Measurements from ENCODE around the gene CCDC169. TPM values are rescaled to one million over a fixed set of nuclear protein-coding genes. Genes with fewer than 3 reads are reported as not detected.
"Not testable (repeated sequence)": the region's sequence is repeated elsewhere in the genome, so short reads cannot be mapped to it uniquely, and the experiment has no call there.

CCDC169 gene
- total and polyA plus RNA-seq, 2 donors (not counting 1 experiment from before 2014, with no cell fraction given), result 0.07 TPM; not detected in 1

GRCh38 chr13:36323951-36324566 is 26.4 kb upstream of the CCDC169 start:
- WGBS (ENCODE audit: insufficient coverage), result 100% methylated on average over 1 of the region's 1 CpG

DNA sequence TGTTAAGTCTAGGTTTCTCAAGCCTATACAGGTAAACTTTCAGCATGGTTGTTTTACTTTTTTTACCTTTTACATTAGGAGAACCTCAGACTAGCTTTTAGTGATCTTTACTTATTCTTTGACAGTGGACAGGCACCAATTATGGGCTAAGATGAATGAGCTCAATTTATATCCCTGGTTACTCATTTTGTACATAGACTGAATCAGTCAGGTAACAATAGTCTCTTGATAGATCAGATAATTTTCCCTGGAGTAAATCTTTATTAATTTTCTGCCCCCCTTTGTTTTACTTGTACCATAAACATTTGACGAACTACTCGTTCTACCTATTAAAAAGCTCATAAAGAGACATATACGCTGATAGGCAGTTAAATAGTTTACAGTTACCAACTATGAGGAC is 25.8 kb upstream of the CCDC169 start:
- ATAC-seq (ENCODE audit: low read depth) (no peak), DNase-seq (no peak)
- Mint-ChIP-seq H3K27me3 (no peaks in the 10 kb centered on the region), H3K4me3 (no peak overlapping the region), H3K27ac (no peak overlapping the region), H3K9me3 (ENCODE audit: insufficient read depth) (no peaks in the 10 kb centered on the region), H3K4me1 (no peaks in the 10 kb centered on the region)
- ChIA-PET POLR2A (no interaction called here), CTCF (no interaction called here)
- WGBS (ENCODE audit: insufficient coverage), result no CpG with 5 or more reads among the region's 3 CpGs
- Histone ChIP-seq H2AFZ (ENCODE audit: insufficient read depth, low read depth, low read length, poor library complexity, severe bottlenecking) (no peak overlapping the region), H3K27ac (ENCODE audit: low read length in 2 of 2) (no peak overlapping the region), H3K4me2 (replicated peaks; ENCODE audit: low read depth, low read length, poor library complexity, severe bottlenecking) (no peak overlapping the region), H3K4me3 (ENCODE audit: control extremely low read depth in 1 of 5, extremely low read depth in 1 of 5, insufficient read depth in 1 of 5, low read depth in 2 of 5, low read length in 4 of 5) (no peak overlapping the region), H3K36me3 (replicated peaks in 1 of 2; ENCODE audit: control extremely low read depth in 1 of 2, control insufficient read depth in 1 of 2, extremely low read depth in 1 of 2, insufficient read depth in 2 of 2, low read length in 1 of 2) (peaks cover 0 to 20% of the 10 kb centered on the region in 2 experiments), H3K9ac (ENCODE audit: low read length) (no peak overlapping the region), H3K79me2 (ENCODE audit: control insufficient read depth, insufficient read depth, low read length) (no peaks in the 10 kb centered on the region), H3K4me1 (ENCODE audit: control insufficient read depth in 2 of 2, insufficient read depth in 2 of 2, low read length in 2 of 2) (no peaks in the 10 kb centered on the region), H4K20me1 (ENCODE audit: control insufficient read depth, insufficient read depth, low read length, poor library complexity, severe bottlenecking) (no peaks in the 10 kb centered on the region), H3K9me3 (ENCODE audit: control extremely low read depth in 1 of 3, control insufficient read depth in 2 of 3, insufficient read depth in 1 of 3, low read length in 2 of 3) (no peaks in the 10 kb centered on the region), H3K27me3 (replicated peaks in 1 of 4; ENCODE audit: control extremely low read depth in 1 of 4, control insufficient read depth in 3 of 4, insufficient read depth in 4 of 4, low read length in 3 of 4) (no peaks in the 10 kb centered on the region)
- intact Hi-C loops (cut with micrococcal nuclease), result no loop called here
- TF ChIP-seq CTCF (IDR thresholded peaks at IDR 0.05), result no peak
- no peak for TF ChIP-seq EZH2 (IDR thresholded peaks at IDR 0.05; ENCODE audit: borderline replicate concordance, insufficient read depth, low read depth, low read length, poor library complexity, severe bottlenecking)

More at GRCh38 chr13:36323951-36324566, 26.4 kb upstream of the CCDC169 start:
- H3K9me3 ChIP-seq (ENCODE audit: control extremely low read depth in 1 of 3, control insufficient read depth in 2 of 3, insufficient read depth in 1 of 3, low read length in 2 of 3), result no peaks in the 10 kb centered on the region
- H3K27me3 Mint-ChIP-seq, result no peaks in the 10 kb centered on the region
- H4K20me1 ChIP-seq (ENCODE audit: control insufficient read depth, insufficient read depth, low read length, poor library complexity, severe bottlenecking), result no peaks in the 10 kb centered on the region
- intact Hi-C loops (cut with micrococcal nuclease), result no loop called here
- no peak overlapping the region for H3K9ac ChIP-seq (ENCODE audit: low read length)
- TF ChIP-seq CTCF (IDR thresholded peaks at IDR 0.05), result no peak
- TF ChIP-seq EZH2 (IDR thresholded peaks at IDR 0.05; ENCODE audit: borderline replicate concordance, insufficient read depth, low read depth, low read length, poor library complexity, severe bottlenecking), result no peak
- H3K4me1 ChIP-seq (ENCODE audit: control insufficient read depth in 2 of 2, insufficient read depth in 2 of 2, low read length in 2 of 2), result no peaks in the 10 kb centered on the region
- H3K27ac Mint-ChIP-seq, result no peak overlapping the region
- H2AFZ ChIP-seq (ENCODE audit: insufficient read depth, low read depth, low read length, poor library complexity, severe bottlenecking), result no peak overlapping the region
- CTCF ChIA-PET, result no interaction called here
- H3K79me2 ChIP-seq (ENCODE audit: control insufficient read depth, insufficient read depth, low read length), result no peaks in the 10 kb centered on the region
- H3K27ac ChIP-seq (ENCODE audit: low read length in 2 of 2), result no peak overlapping the region
- no peak for DNase-seq
- H3K36me3 ChIP-seq (replicated peaks in 1 of 2; ENCODE audit: control extremely low read depth in 1 of 2, control insufficient read depth in 1 of 2, extremely low read depth in 1 of 2, insufficient read depth in 2 of 2, low read length in 1 of 2), result peaks cover 0 to 20% of the 10 kb centered on the region in 2 experiments
- no peaks in the 10 kb centered on the region for H3K4me1 Mint-ChIP-seq
- POLR2A ChIA-PET, result no interaction called here
- no peak overlapping the region for H3K4me2 ChIP-seq (replicated peaks; ENCODE audit: low read depth, low read length, poor library complexity, severe bottlenecking)
- no peaks in the 10 kb centered on the region for H3K9me3 Mint-ChIP-seq (ENCODE audit: insufficient read depth)
- no peak overlapping the region for H3K4me3 Mint-ChIP-seq
- no peaks in the 10 kb centered on the region for H3K27me3 ChIP-seq (replicated peaks in 1 of 4; ENCODE audit: control extremely low read depth in 1 of 4, control insufficient read depth in 3 of 4, insufficient read depth in 4 of 4, low read length in 3 of 4)
- H3K4me3 ChIP-seq (ENCODE audit: control extremely low read depth in 1 of 5, extremely low read depth in 1 of 5, insufficient read depth in 1 of 5, low read depth in 2 of 5, low read length in 4 of 5), result no peak overlapping the region
- no peak for ATAC-seq (ENCODE audit: low read depth)

- intact Hi-C loops (cut with micrococcal nuclease); H3K79me2 ChIP-seq (ENCODE audit: control insufficient read depth, insufficient read depth, low read length); H3K27me3 Mint-ChIP-seq; POLR2A ChIA-PET; H3K4me1 Mint-ChIP-seq; H3K27me3 ChIP-seq (replicated peaks in 1 of 4; ENCODE audit: control extremely low read depth in 1 of 4, control insufficient read depth in 3 of 4, insufficient read depth in 4 of 4, low read length in 3 of 4); H3K27ac Mint-ChIP-seq; H3K4me2 ChIP-seq (replicated peaks; ENCODE audit: low read depth, low read length, poor library complexity, severe bottlenecking); CTCF ChIA-PET; H2AFZ ChIP-seq (ENCODE audit: insufficient read depth, low read depth, low read length, poor library complexity, severe bottlenecking); H3K9me3 Mint-ChIP-seq (ENCODE audit: insufficient read depth); H3K4me3 ChIP-seq (ENCODE audit: control extremely low read depth in 1 of 5, extremely low read depth in 1 of 5, insufficient read depth in 1 of 5, low read depth in 2 of 5, low read length in 4 of 5); H3K4me1 ChIP-seq (ENCODE audit: control insufficient read depth in 2 of 2, insufficient read depth in 2 of 2, low read length in 2 of 2); H3K27ac ChIP-seq (ENCODE audit: low read length in 2 of 2); H3K9ac ChIP-seq (ENCODE audit: low read length); H4K20me1 ChIP-seq (ENCODE audit: control insufficient read depth, insufficient read depth, low read length, poor library complexity, severe bottlenecking); H3K9me3 ChIP-seq (ENCODE audit: control extremely low read depth in 1 of 3, control insufficient read depth in 2 of 3, insufficient read depth in 1 of 3, low read length in 2 of 3); ATAC-seq (ENCODE audit: low read depth); DNase-seq; H3K4me3 Mint-ChIP-seq: not testable (repeated sequence)
- H3K36me3 ChIP-seq (replicated peaks in 1 of 2; ENCODE audit: control extremely low read depth in 1 of 2, control insufficient read depth in 1 of 2, extremely low read depth in 1 of 2, insufficient read depth in 2 of 2, low read length in 1 of 2), result peaks cover 0 to 17% of the 10 kb centered on the region in 2 experiments
- 45% methylated on average over 5 of the region's 6 CpGs for WGBS (ENCODE audit: insufficient coverage)
Measured at GRCh38 chr13:36319793-36320192, 22.2 kb upstream of the CCDC169 start.

All from B cell (primary cell).